IMR-90 (cell line): Measurements from ENCODE around the gene METRNL. TPM values are rescaled to one million over a fixed set of nuclear protein-coding genes. Genes with fewer than 3 reads are reported as not detected.

ENCODE experiments used
- ATAC-seq: fragments of 200-7000 bp; cut with Tn5 transposase; 2 replicates; pipeline ENCODE4 v1.9.1; 2020; ENCODE audit warnings: low read depth, mild to moderate bottlenecking, moderate library complexity
- BruUV-seq: library from RNA; stranded (reverse); fragments of 400-500 nt; replicated peaks from 2 replicates; lab custom pipeline; 2021; lab: Mats Ljungman, UMichigan
- CTCF ChIA-PET: fragments of 300-600 bp; formaldehyde crosslinking; extraction: SDS; loops from one replicate; lab custom pipeline; 2021; ENCODE audit warnings: antibody characterized with exemption; lab: Yijun Ruan, JAX
- POLR2A ChIA-PET: fragments of 300-600 bp; sonication (Branson Sonifier 250); formaldehyde crosslinking; loops from one replicate; lab custom pipeline; 2022; ENCODE audit warnings: antibody characterized with exemption; ENCODE audit not compliant: unreplicated experiment; lab: Charles Lee
- DNase-seq: peaks from one replicate; pipeline ENCODE4 v3.0.0; 2013
- H2AFZ ChIP-seq: replicated peaks from 2 replicates; pipeline ENCODE3; 2013; ENCODE audit warnings: low read length, mild to moderate bottlenecking; ENCODE audit not compliant: poor library complexity
- H2AK5ac ChIP-seq: 2 replicates; pipeline ENCODE4 v1.6.1; 2013; ENCODE audit warnings: low read depth, low read length, inconsistent platforms
- H2AK9ac ChIP-seq: replicated peaks from 2 replicates; pipeline ENCODE3; 2013; ENCODE audit warnings: mild to moderate bottlenecking, low read depth, low read length, moderate library complexity; ENCODE audit not compliant: poor library complexity
- H2BK120ac ChIP-seq: 2 replicates; pipeline ENCODE4 v1.6.1; 2013; ENCODE audit warnings: low read depth, low read length, inconsistent platforms
- H2BK15ac ChIP-seq: 3 replicates; pipeline ENCODE4 v1.6.1; 2013; ENCODE audit warnings: low read depth, low read length, inconsistent platforms
- H2BK20ac ChIP-seq: 2 replicates; pipeline ENCODE4 v1.6.1; 2013; ENCODE audit warnings: low read depth, mild to moderate bottlenecking, inconsistent platforms, low read length, moderate library complexity
- H2BK5ac ChIP-seq: 2 replicates; pipeline ENCODE4 v1.6.1; 2013; ENCODE audit warnings: mild to moderate bottlenecking, low read depth, low read length, inconsistent platforms; ENCODE audit not compliant: poor library complexity, severe bottlenecking
- H3K14ac ChIP-seq: replicated peaks from 2 replicates; pipeline ENCODE4 v1.6.1; 2013; ENCODE audit warnings: low read depth, low read length, inconsistent platforms
- H3K18ac ChIP-seq: 2 replicates; pipeline ENCODE4 v1.6.1; 2013; ENCODE audit warnings: low read depth, low read length, control low read depth
- H3K23ac ChIP-seq: 2 replicates; pipeline ENCODE4 v1.6.1; 2013; ENCODE audit warnings: low read depth, low read length, inconsistent platforms
- H3K27ac ChIP-seq: 2 replicates; pipeline ENCODE4 v1.5.1; 2013; ENCODE audit warnings: mild to moderate bottlenecking, control low read depth, low read length; ENCODE audit not compliant: insufficient read depth
- H3K27me3 ChIP-seq: 2 replicates; pipeline ENCODE4 v1.6.1; 2013; ENCODE audit warnings: low read length; ENCODE audit not compliant: control insufficient read depth, insufficient read depth
- H3K36me3 ChIP-seq: 2 replicates; pipeline ENCODE4 v1.6.1; 2013; ENCODE audit warnings: low read length, mixed read lengths; ENCODE audit not compliant: control insufficient read depth, insufficient read depth
- H3K4ac ChIP-seq: 2 replicates; pipeline ENCODE4 v1.6.1; 2013; ENCODE audit warnings: low read depth, low read length, inconsistent platforms
- H3K4me1 ChIP-seq: 2 replicates; pipeline ENCODE4 v1.6.1; 2013; ENCODE audit warnings: low read length, mixed read lengths; ENCODE audit not compliant: control insufficient read depth, insufficient read depth
- H3K4me2 ChIP-seq: 2 replicates; pipeline ENCODE4 v1.6.1; 2013; ENCODE audit warnings: low read depth, mild to moderate bottlenecking, control low read depth, low read length, moderate library complexity
- H3K4me3 ChIP-seq: 2 replicates; pipeline ENCODE4 v1.5.1; 2013; ENCODE audit warnings: low read depth, mild to moderate bottlenecking, control low read depth, low read length, moderate library complexity; ENCODE audit not compliant: insufficient read depth
- H3K56ac ChIP-seq: 2 replicates; pipeline ENCODE4 v1.6.1; 2013; ENCODE audit warnings: low read length, inconsistent platforms; ENCODE audit not compliant: insufficient read depth; ENCODE audit errors: extremely low read depth
- H3K79me1 ChIP-seq, 2 experiments: 2 replicates each; pipeline ENCODE4 v1.6.1; 2013; ENCODE audit warnings: low read length in 2 of 2, inconsistent platforms in 1 of 2, low read depth in 1 of 2
- H3K9ac ChIP-seq: 2 replicates; pipeline ENCODE4 v1.6.1; 2013; ENCODE audit warnings: low read depth, low read length, control low read depth
- H3K9me1 ChIP-seq: 2 replicates; pipeline ENCODE4 v1.6.1; 2013; ENCODE audit warnings: low read length, inconsistent platforms; ENCODE audit not compliant: insufficient read depth
- H3K9me3 ChIP-seq: 2 replicates; pipeline ENCODE4 v1.6.1; 2013; ENCODE audit warnings: low read length; ENCODE audit not compliant: control insufficient read depth, insufficient read depth
- H4K20me1 ChIP-seq: 2 replicates; pipeline ENCODE4 v1.6.1; 2013; ENCODE audit warnings: low read length, inconsistent platforms; ENCODE audit not compliant: insufficient read depth
- H4K5ac ChIP-seq: 2 replicates; pipeline ENCODE4 v1.6.1; 2013; ENCODE audit warnings: mild to moderate bottlenecking, low read depth, low read length, control low read depth
- H4K8ac ChIP-seq, 2 experiments: 2 replicates each; pipeline ENCODE4 v1.6.1; 2013; ENCODE audit warnings: low read depth in 2 of 2, low read length in 2 of 2, control low read depth in 1 of 2, inconsistent platforms in 1 of 2
- H4K91ac ChIP-seq: 2 replicates; pipeline ENCODE4 v1.6.1; 2013; ENCODE audit warnings: low read depth, low read length, inconsistent platforms; ENCODE audit not compliant: insufficient read depth
- BHLHE40 ChIP-seq: fragments of 150-350 bp; IDR thresholded peaks from 2 replicates; pipeline ENCODE4 v1.6.1; 2016; ENCODE audit warnings: mild to moderate bottlenecking, low read depth, low read length
- CEBPB ChIP-seq: IDR thresholded peaks from 2 replicates; pipeline ENCODE4 v1.6.1; 2012; ENCODE audit warnings: low read depth, low read length, improper control_type of control experiment
- CTCF ChIP-seq: conservative IDR thresholded peaks from 2 replicates; pipeline ENCODE4 v1.5.1; 2012; ENCODE audit warnings: mild to moderate bottlenecking, low read depth, low read length, improper control_type of control experiment
- ELK1 ChIP-seq: fragments of 150-350 bp; IDR thresholded peaks from 2 replicates; pipeline ENCODE4 v1.6.1; 2016; ENCODE audit warnings: low read depth, mild to moderate bottlenecking, low read length, moderate library complexity, borderline replicate concordance
- FOS ChIP-seq: fragments of 150-350 bp; IDR thresholded peaks from 2 replicates; pipeline ENCODE4 v1.6.1; 2016; ENCODE audit warnings: low read depth, low read length
- MAFK ChIP-seq: IDR thresholded peaks from 2 replicates; pipeline ENCODE4 v1.6.1; 2012; ENCODE audit warnings: low read depth, low read length, improper control_type of control experiment
- MXI1 ChIP-seq: IDR thresholded peaks from 2 replicates; pipeline ENCODE4 v1.6.1; 2012; ENCODE audit warnings: low read depth, mild to moderate bottlenecking, low read length, moderate library complexity, borderline replicate concordance
- NFE2L2 ChIP-seq: fragments of 150-350 bp; IDR thresholded peaks from 2 replicates; pipeline ENCODE4 v1.6.1; 2016; ENCODE audit warnings: low read depth, mild to moderate bottlenecking, low read length
- POLR2A ChIP-seq: IDR thresholded peaks from 2 replicates; pipeline ENCODE4 v1.6.1; 2012; ENCODE audit warnings: mild to moderate bottlenecking, low read depth, low read length
- RCOR1 ChIP-seq: IDR thresholded peaks from 2 replicates; pipeline ENCODE4 v1.6.1; 2012; ENCODE audit warnings: mild to moderate bottlenecking, low read length, improper control_type of control experiment; ENCODE audit not compliant: insufficient replicate concordance
- RFX5 ChIP-seq: IDR thresholded peaks from 2 replicates; pipeline ENCODE4 v1.8.0; 2012; ENCODE audit warnings: low read depth, mild to moderate bottlenecking, low read length, moderate library complexity
- SMC3 ChIP-seq: fragments of 150-350 bp; IDR thresholded peaks from 2 replicates; pipeline ENCODE4 v1.6.1; 2016; ENCODE audit warnings: low read depth, mild to moderate bottlenecking, antibody characterized with exemption, low read length, moderate library complexity
- USF2 ChIP-seq: fragments of 150-350 bp; IDR thresholded peaks from 2 replicates; pipeline ENCODE4 v1.6.1; 2017; ENCODE audit warnings: mild to moderate bottlenecking, antibody characterized with exemption, low read length, low read depth
- WGBS, 2 experiments: methylation state at CpG; one replicate each; pipeline versions ENCODE4 v1.1.5 to v1.1.7; 2013; ENCODE audit warnings: missing lambda C conversion rate in 2 of 2; ENCODE audit not compliant: insufficient read length in 1 of 2; ENCODE audit errors: extremely low coverage in 2 of 2; 5-methylcytosine and 5-hydroxymethylcytosine counted together
- dilution Hi-C: fragments of 300-500 bp; cut with HindIII; formaldehyde crosslinking; loops from one replicate; pipeline ENCODE4 v1.14.3; 2018; ENCODE audit warnings: low sequenced_read_pairs; ENCODE audit not compliant: unreplicated experiment
- in situ Hi-C: fragments of 300-500 bp; cut with MboI; formaldehyde crosslinking; loops from 3 replicates; pipeline ENCODE4 v1.14.3; 2019; ENCODE audit warnings: low sequenced_read_pairs, inconsistent platforms, mixed read lengths
- intact Hi-C: fragments of 100-400 bp; cut with micrococcal nuclease; formaldehyde crosslinking; loops from 2 replicates; pipeline ENCODE4 v1.10.0; 2022
- polyA plus RNA-seq, 3 experiments: library from polyadenylated mRNA; depleted of rRNA; stranded (reverse); fragments of >200 nt; gene quantifications; 2 replicates each; pipeline ENCODE4 v1.2.3, GENCODE V29; 2012; ENCODE audit warnings: low replicate concordance in 1 of 3
- total RNA-seq: library from RNA; depleted of rRNA; stranded (reverse); fragments of >200 nt; gene quantifications from 2 replicates; pipeline ENCODE4 v1.2.3, GENCODE V29; 2012

METRNL gene
- total and polyA plus RNA-seq, 2 of the 4 experiments (the other 2 are of a cell fraction) = 17.9 to 48.2 TPM

- in situ Hi-C loops = no loop called here
- Histone ChIP-seq H4K20me1 (no peaks in the 10 kb centered on the region), H2AFZ (no peak overlapping the region), H3K4me1 (peaks cover 16% of the 10 kb centered on the region), H3K36me3 (no peaks in the 10 kb centered on the region), H2BK120ac (no peak overlapping the region), H3K79me1 (no peaks in the 10 kb centered on the region), H2AK5ac (no peak overlapping the region), H4K8ac (no peak overlapping the region), H3K9me3 (peaks cover 1% of the 10 kb centered on the region; the same call in 1 of the 2 replicates), H3K4ac (no peak overlapping the region), H2BK20ac (no peak overlapping the region), H4K91ac (no peak overlapping the region), H4K5ac (no peak overlapping the region), H3K14ac (no peak overlapping the region), H3K4me3 (no peak overlapping the region), H3K4me2 (no peak overlapping the region), H2AK9ac (no peak overlapping the region), H2BK15ac (no peak overlapping the region), H3K27ac (no peak overlapping the region), H3K27me3 (peaks cover 11% of the 10 kb centered on the region; the same call in 1 of the 2 replicates), H3K9ac (no peak overlapping the region), H3K18ac (no peak overlapping the region), H3K56ac (no peak overlapping the region), H3K9me1 (peaks cover 10% of the 10 kb centered on the region), H3K23ac (no peak overlapping the region), H2BK5ac (no peak overlapping the region)
- DNase-seq (no peak), ATAC-seq (no peak)
- no TSS peak for BruUV-seq
- WGBS, 2 experiments = 92% methylated on average over 8 of the region's 22 CpGs; no CpG with 5 or more reads in 1 of the 2 experiments
- dilution Hi-C loops = no loop called here
- intact Hi-C loops = no loop called here
- ChIA-PET POLR2A (no interaction called here), CTCF (no interaction called here)
- TF ChIP-seq SMC3 (no peak), FOS (no peak), RCOR1 (no peak), NFE2L2 (no peak), MAFK (no peak), BHLHE40 (no peak), MXI1 (no peak), RFX5 (no peak), CEBPB (no peak), CTCF (no peak), USF2 (no peak), ELK1 (no peak), POLR2A (no peak)
These were observed 34.4 kb downstream of the METRNL start for GRCh38 chr17:83113792-83114191.
